HL-60 (cell line): Measurements from ENCODE around the gene JAGN1.

Source experiments
- GABPA ChIP-seq: IDR thresholded peaks from 2 replicates; pipeline ENCODE4 v1.6.1; 2012; ENCODE audit warnings: low read depth
- POLR2AphosphoS5 ChIP-seq: IDR thresholded peaks from 2 replicates; pipeline ENCODE4 v1.6.1; 2012; ENCODE audit warnings: low read depth
- REST ChIP-seq: IDR thresholded peaks from 2 replicates; pipeline ENCODE4 v1.6.1; 2012; ENCODE audit warnings: low read depth; ENCODE audit not compliant: insufficient replicate concordance
- SPI1 ChIP-seq: IDR thresholded peaks from 2 replicates; pipeline ENCODE4 v1.6.1; 2012; ENCODE audit warnings: low read depth, mild to moderate bottlenecking, borderline replicate concordance
- TF ChIP-seq, protein P1 (sequence below): IDR thresholded peaks from one replicate; pipeline ENCODE4 v1.5.1; 2011; ENCODE audit warnings: low read length, control low read depth, inconsistent platforms; ENCODE audit not compliant: insufficient read depth

DNA sequence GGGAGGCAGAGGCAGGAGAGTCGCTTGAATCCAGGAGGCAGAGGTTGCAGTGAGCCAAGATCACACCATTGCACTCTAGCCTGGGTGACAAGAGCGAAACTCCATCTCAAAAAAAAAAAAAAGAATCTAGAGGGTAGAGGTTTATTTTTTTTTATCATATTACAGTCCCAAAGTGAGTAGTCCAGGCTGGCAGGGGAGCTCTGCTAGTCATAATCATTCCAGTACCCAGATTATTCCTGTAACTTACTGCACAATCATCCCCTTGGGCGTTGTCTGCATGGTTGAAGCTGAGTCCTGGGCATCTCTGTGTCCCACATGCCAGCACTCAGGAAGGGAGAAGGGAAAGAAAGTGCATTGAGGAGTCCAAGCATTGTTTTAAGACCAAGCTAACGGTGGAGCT, 51.8 kb downstream of the JAGN1 start:
- TF ChIP-seq, protein P1, sequence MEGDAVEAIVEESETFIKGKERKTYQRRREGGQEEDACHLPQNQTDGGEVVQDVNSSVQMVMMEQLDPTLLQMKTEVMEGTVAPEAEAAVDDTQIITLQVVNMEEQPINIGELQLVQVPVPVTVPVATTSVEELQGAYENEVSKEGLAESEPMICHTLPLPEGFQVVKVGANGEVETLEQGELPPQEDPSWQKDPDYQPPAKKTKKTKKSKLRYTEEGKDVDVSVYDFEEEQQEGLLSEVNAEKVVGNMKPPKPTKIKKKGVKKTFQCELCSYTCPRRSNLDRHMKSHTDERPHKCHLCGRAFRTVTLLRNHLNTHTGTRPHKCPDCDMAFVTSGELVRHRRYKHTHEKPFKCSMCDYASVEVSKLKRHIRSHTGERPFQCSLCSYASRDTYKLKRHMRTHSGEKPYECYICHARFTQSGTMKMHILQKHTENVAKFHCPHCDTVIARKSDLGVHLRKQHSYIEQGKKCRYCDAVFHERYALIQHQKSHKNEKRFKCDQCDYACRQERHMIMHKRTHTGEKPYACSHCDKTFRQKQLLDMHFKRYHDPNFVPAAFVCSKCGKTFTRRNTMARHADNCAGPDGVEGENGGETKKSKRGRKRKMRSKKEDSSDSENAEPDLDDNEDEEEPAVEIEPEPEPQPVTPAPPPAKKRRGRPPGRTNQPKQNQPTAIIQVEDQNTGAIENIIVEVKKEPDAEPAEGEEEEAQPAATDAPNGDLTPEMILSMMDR, result no peak
- TF ChIP-seq REST (no peak), GABPA (no peak), POLR2AphosphoS5 (no peak), SPI1 (no peak)
